HG02973 (cell line): ENCODE data around the gene PLS1.
"Not testable (repeated sequence)": the region's sequence is repeated elsewhere in the genome, so short reads cannot be mapped to it uniquely, and the experiment has no call there.

Source experiments
- ATAC-seq: cut with Tn5 transposase; IDR thresholded peaks from one replicate; pipeline ENCODE4 v1.9.1; 2021; ENCODE audit warnings: moderate library complexity; ENCODE audit not compliant: unreplicated experiment

PLS1 gene

GRCh38 chr3:142595141-142595540 lies 1.1 kb upstream of the PLS1 start:
- ATAC-seq, result no peak

- ATAC-seq, result no peak
Measured at GRCh38 chr3:142595581-142595950, 627 bp upstream of the PLS1 start.

GRCh38 chr3:142596726-142597088 lies 514 bp downstream of the PLS1 start:
- ATAC-seq, result no peak

GRCh38 chr3:142597906-142598305 lies 1.7 kb downstream of the PLS1 start:
- no peak for ATAC-seq

DNA sequence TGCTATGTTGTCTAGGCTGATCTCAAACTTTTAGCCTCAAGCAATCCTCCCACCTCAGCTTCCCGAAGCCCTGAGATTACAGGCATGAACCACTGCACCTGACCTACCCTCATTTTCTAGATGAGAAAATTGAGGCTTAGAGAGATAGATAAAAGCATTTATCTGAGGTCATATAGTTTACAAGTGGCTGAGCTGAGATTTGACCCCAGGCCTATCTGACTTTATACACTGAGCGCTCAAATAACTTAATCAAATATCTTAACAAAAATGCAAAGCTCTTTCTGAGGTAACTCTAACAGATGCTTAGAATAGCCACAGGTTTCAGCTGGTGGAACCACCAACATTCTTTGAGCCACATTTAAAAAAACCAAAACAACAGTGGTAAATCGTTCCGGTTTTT lies 5.5 kb downstream of the PLS1 start:
- no peak for ATAC-seq

- no peak for ATAC-seq
Measured at GRCh38 chr3:142602619-142603385, 6.6 kb downstream of the PLS1 start.

DNA sequence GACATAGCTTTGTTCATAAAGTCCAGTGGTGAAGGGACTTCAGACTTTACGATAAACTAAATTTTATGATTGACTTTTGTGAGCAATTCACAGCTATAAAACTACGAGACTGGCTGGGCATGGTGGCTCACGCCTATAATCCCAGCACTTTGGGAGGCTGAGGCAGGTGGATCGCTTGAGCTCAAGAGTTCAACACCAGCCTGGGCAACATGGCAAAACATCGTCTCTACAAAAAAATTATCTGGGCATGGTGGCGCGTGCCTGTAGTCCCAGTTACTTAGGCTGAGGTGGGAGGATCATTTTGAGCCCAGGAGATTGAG lies 7.2 kb downstream of the PLS1 start:
- ATAC-seq, result not testable (repeated sequence)

GRCh38 chr3:142604940-142605339 lies 8.7 kb downstream of the PLS1 start:
- ATAC-seq, result no peak

DNA sequence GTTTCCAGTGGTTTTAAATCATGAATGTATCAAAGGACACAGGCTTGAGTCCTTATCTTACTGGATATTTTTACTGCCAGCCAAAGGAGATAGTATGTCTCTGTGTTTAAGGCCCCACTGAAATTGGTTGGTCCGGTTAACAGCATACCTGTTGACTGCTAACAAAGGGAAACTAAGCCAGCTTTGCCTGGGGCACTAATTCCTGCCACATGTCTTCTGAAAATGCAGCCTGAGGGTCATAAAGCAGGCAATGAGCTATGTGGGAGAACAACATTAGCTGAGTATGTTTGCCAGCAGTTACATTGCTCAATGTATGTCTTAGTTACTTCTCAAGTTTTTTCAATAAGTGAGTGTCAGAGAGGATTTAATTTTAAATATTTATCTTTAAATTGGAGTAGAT lies 12.4 kb downstream of the PLS1 start:
- no peak for ATAC-seq

DNA sequence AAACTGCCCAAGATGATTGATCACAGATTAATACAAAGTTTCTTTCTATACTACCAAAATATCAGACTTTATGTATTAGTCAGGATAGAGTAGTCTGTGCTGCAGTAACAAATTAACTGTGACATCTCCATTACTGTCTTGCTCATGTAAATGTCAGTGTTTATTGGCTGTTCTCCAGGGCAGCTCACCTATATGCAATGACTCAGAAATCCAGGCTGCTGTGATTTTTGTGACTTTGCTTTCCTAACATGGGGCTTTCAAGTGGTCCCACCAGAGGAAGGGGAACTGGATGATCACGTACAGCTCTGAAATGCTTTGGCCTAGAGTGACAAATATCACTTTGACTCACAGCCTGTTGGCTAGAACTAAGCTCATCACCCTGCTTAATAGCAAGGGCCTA lies 12.9 kb downstream of the PLS1 start:
- ATAC-seq, result no peak

GRCh38 chr3:142611206-142611605 lies 15.0 kb downstream of the PLS1 start:
- no peak for ATAC-seq

DNA sequence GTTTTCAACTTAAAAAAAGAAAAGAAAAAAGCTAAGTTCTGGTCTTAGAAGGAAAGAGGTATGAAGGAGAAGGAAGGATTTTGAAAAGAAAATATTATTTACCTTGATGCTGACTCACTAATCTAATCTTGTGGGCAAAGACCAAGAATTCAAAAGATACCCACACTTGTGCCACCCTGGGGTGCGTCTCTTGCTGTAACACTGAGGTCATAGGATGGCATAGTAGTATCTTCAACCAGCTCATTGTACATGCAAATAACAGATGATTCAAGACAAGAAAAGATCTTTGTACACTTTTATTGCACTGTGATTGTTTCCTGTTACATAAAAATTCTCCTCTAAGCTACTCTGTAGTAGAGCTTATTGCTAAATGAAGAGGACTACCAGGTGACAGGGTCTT lies 17.3 kb downstream of the PLS1 start:
- ATAC-seq, result no peak

- ATAC-seq, result no peak
Measured at GRCh38 chr3:142614059-142614626, 17.9 kb downstream of the PLS1 start.

DNA sequence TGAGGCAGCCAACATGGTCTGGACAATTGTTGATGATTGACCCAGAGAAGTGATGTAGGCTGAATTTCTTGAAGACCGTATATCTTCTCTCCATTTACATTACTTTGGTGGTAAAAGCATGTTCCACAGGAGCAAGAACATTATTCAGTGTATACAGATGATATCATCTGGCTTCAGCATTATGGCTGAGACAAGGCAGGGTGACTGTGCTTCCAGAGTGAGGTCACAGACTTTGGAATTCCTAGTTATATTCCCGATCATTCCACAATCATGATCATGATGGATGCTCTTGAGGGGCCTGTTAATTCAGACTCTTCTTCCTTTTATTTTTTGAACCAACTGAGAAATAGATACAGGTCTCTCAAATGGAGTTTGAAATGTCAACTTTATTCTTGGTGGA lies 19.0 kb downstream of the PLS1 start:
- no peak for ATAC-seq

DNA sequence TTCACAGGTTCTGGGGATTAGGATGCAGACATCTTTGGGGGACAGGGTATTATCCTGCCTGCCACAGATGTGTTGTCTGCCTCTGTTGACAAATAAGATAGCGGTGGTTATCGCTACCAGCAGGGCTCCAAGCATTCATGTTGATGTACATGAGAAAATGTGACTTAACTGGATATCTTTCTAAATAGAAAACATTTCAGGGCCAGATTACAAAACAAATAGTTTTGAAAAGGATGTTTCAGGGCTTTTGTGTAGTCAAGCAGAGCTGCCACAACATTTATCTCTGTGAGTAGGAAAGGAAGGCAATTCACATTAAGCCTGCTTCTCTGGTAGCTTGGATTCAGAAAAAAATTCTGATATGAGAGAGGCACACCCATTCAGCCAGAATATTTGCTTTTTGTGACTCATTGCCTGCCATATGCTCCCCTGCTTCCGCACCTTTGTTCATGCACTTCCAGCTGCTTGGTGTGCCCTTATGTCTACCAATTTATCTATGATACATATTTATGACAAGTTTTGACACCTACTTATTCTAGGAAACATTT lies 22.8 kb downstream of the PLS1 start:
- no peak for ATAC-seq

GRCh38 chr3:142622405-142622804 lies 26.2 kb downstream of the PLS1 start:
- no peak for ATAC-seq

- ATAC-seq, result no peak
Measured at GRCh38 chr3:142623194-142623593, 27.0 kb downstream of the PLS1 start.

- ATAC-seq, result no peak
Measured at GRCh38 chr3:142624341-142625152, 28.4 kb downstream of the PLS1 start.

DNA sequence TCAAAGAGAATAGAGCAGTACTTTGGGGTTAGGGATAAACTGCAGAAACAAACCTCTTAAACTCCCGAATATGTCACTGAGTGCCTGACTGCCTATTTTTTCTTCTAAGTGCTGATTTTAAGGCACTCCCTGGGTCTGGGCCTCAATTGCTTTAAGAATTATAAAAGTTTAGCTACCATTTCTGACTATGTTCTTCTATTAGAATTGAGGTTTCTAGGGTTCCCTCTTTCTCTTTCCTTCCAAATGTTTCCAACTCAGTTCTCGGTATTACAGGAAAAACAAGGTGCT lies 28.9 kb downstream of the PLS1 start:
- no peak for ATAC-seq

DNA sequence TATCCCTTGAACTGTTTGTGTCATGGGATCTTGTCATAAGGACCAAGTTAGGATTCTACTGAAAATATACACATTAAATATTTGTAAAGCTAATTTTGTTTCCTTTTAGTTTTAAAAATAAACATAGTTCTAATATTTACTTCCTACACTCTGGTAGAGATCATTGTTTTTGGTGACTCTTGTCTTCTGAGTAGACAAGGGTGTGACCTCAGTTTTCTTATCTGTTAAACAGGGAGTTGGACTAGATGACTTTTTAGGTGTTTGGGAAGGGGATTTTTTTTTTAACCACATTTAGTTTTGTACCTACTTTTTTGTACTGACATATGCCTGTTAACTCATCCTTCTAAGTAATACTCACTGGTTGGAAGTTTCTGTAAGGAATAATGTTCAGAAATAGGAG lies 30.8 kb downstream of the PLS1 start:
- no peak for ATAC-seq

GRCh38 chr3:142628801-142629200 lies 32.6 kb downstream of the PLS1 start:
- ATAC-seq, result no peak

DNA sequence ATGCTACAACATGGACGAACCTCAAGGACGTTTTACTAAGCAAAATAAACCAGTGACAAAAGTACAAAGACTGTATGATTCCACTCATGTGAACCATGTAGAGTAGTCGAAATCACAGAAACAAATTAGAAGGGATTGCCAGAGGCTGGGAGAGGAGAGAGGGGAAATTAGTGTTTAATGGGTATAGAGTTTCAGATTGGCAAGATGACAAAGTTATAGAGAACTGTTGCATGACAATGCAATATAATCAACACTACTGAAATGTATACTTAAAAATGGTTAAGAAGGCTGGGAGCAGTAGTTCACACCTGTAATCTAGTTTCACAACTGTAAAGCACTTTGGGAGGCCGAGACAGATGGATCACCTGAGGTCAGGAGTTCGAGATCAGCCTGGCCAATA lies 36.9 kb downstream of the PLS1 start:
- ATAC-seq, result no peak
